C4-2B (cell line): ENCODE measurements around the gene TANC1.

Source experiments
- ZFX ChIP-seq: fragments of 450-650 bp; IDR thresholded peaks from 2 replicates; pipeline ENCODE4 v1.6.1; 2017
- TF ChIP-seq, protein P1 (sequence below): fragments of 450-650 bp; conservative IDR thresholded peaks from 2 replicates; pipeline ENCODE4 v1.5.1; 2017; ENCODE audit warnings: mild to moderate bottlenecking

GRCh38 chr2:159029936-159030335 is 61.5 kb downstream of the TANC1 start:
- TF ChIP-seq, protein P1, sequence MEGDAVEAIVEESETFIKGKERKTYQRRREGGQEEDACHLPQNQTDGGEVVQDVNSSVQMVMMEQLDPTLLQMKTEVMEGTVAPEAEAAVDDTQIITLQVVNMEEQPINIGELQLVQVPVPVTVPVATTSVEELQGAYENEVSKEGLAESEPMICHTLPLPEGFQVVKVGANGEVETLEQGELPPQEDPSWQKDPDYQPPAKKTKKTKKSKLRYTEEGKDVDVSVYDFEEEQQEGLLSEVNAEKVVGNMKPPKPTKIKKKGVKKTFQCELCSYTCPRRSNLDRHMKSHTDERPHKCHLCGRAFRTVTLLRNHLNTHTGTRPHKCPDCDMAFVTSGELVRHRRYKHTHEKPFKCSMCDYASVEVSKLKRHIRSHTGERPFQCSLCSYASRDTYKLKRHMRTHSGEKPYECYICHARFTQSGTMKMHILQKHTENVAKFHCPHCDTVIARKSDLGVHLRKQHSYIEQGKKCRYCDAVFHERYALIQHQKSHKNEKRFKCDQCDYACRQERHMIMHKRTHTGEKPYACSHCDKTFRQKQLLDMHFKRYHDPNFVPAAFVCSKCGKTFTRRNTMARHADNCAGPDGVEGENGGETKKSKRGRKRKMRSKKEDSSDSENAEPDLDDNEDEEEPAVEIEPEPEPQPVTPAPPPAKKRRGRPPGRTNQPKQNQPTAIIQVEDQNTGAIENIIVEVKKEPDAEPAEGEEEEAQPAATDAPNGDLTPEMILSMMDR, result no peak
- TF ChIP-seq ZFX, result no peak
